NCI-H1436 treated with DMSO at 0.1 percent for 48 hours (cell line): Measurements from ENCODE around the gene ASCL3.
"Not testable (repeated sequence)": the region's sequence is repeated elsewhere in the genome, so short reads cannot be mapped to it uniquely, and the experiment has no call there.

Experiments used
- DNase-seq: peaks from one replicate; lab custom pipeline; 2025; lab: John Stamatoyannopoulos, UW

Gene ASCL3

GRCh38 chr11:8942518-8943066 is at the start of gene ASCL3:
TSS of gene ASCL3 (minus strand) at chr11:8943016. CDS start at chr11:8938161, 4,855 bp downstream.
- DNase-seq, result no peak

- no peak for DNase-seq
Measured at GRCh38 chr11:8989453-8989852, 46.6 kb upstream of the ASCL3 start.

- no peak for DNase-seq
Measured at GRCh38 chr11:8988329-8989234, 45.8 kb upstream of the ASCL3 start.

- no peak for DNase-seq
Measured at GRCh38 chr11:8987446-8987845, 44.6 kb upstream of the ASCL3 start.

- not testable (repeated sequence) for DNase-seq
Measured at GRCh38 chr11:8986772-8987171, 44.0 kb upstream of the ASCL3 start.

GRCh38 chr11:8985462-8985861 is 42.6 kb upstream of the ASCL3 start:
- no peak for DNase-seq

GRCh38 chr11:8983552-8983951 is 40.7 kb upstream of the ASCL3 start:
- no peak for DNase-seq

GRCh38 chr11:8980485-8980884 is 37.7 kb upstream of the ASCL3 start:
- DNase-seq, result no peak

GRCh38 chr11:8979365-8979764 is 36.5 kb upstream of the ASCL3 start:
- DNase-seq, result not testable (repeated sequence)

GRCh38 chr11:8973121-8973520 is 30.3 kb upstream of the ASCL3 start:
- no peak for DNase-seq

GRCh38 chr11:8971924-8972316 is 29.1 kb upstream of the ASCL3 start:
- no peak for DNase-seq

- no peak for DNase-seq
Measured at GRCh38 chr11:8971196-8971923, 28.5 kb upstream of the ASCL3 start.

GRCh38 chr11:8967184-8967583 is 24.4 kb upstream of the ASCL3 start:
- DNase-seq, result no peak

GRCh38 chr11:8964324-8965320 is 21.8 kb upstream of the ASCL3 start, which contains the start of gene TMEM9B:
TSS of gene TMEM9B (minus strand) at chr11:8964442. CDS start at chr11:8964313, 129 bp downstream.
- DNase-seq, result peak; percentile 4

GRCh38 chr11:8963569-8964323 is 20.9 kb upstream of the ASCL3 start:
- DNase-seq, result peak; percentile 4

- no peak for DNase-seq
Measured at GRCh38 chr11:8962841-8963240, 20.0 kb upstream of the ASCL3 start.

GRCh38 chr11:8961401-8961800 is 18.6 kb upstream of the ASCL3 start:
- DNase-seq, result no peak

GRCh38 chr11:8959546-8960166 is 16.8 kb upstream of the ASCL3 start:
- DNase-seq, result no peak

- no peak for DNase-seq
Measured at GRCh38 chr11:8956860-8957259, 14.0 kb upstream of the ASCL3 start.

GRCh38 chr11:8948886-8949285 is 6.1 kb upstream of the ASCL3 start:
- DNase-seq, result no peak
